Stimulated activated CD4-positive, alpha-beta T cell treated with anti-CD3 and anti-CD28 coated beads, Interleukin-15, amount 100 ng/mL, for 1 hour (primary cell): ENCODE results near the gene CSRP1.

Source experiments
- DNase-seq, 2 donors: peaks; one replicate each; pipeline ENCODE4 v3.0.0-alpha.2; 2020; ENCODE audit warnings: low read depth in 1 of 2, low spot score in 1 of 2

CSRP1 gene

GRCh38 chr1:201513498-201514243 is 6.7 kb upstream of the CSRP1 start:
- no peak for DNase-seq

- DNase-seq: no peak
Measured at GRCh38 chr1:201511941-201512539, 5.1 kb upstream of the CSRP1 start.

GRCh38 chr1:201511396-201511940 is 4.5 kb upstream of the CSRP1 start:
- DNase-seq: no peak

GRCh38 chr1:201510734-201511133 is 3.8 kb upstream of the CSRP1 start:
- no peak for DNase-seq

GRCh38 chr1:201509601-201510374 is 2.9 kb upstream of the CSRP1 start:
- no peak for DNase-seq

- no peak for DNase-seq
Measured at GRCh38 chr1:201508809-201509208, 1.9 kb upstream of the CSRP1 start.

GRCh38 chr1:201507360-201507675 is 395 bp upstream of the CSRP1 start:
- no peak for DNase-seq

GRCh38 chr1:201506092-201506491 is 831 bp downstream of the CSRP1 start:
- no peak for DNase-seq

- no peak for DNase-seq
Measured at GRCh38 chr1:201505503-201505890, 1.4 kb downstream of the CSRP1 start.

GRCh38 chr1:201504799-201505502 is 2.0 kb downstream of the CSRP1 start:
- DNase-seq: no peak

GRCh38 chr1:201504179-201504631 is 2.7 kb downstream of the CSRP1 start:
- DNase-seq: no peak

GRCh38 chr1:201503397-201504176 is 3.3 kb downstream of the CSRP1 start:
- DNase-seq: no peak

GRCh38 chr1:201502511-201502857 is 4.4 kb downstream of the CSRP1 start:
- DNase-seq: no peak

GRCh38 chr1:201501812-201502510 is 5.0 kb downstream of the CSRP1 start:
- no peak for DNase-seq

GRCh38 chr1:201501144-201501543 is 5.8 kb downstream of the CSRP1 start:
- DNase-seq: no peak

- no peak for DNase-seq
Measured at GRCh38 chr1:201500670-201501120, 6.2 kb downstream of the CSRP1 start.

GRCh38 chr1:201499795-201500669 is 6.9 kb downstream of the CSRP1 start:
- DNase-seq: no peak

- DNase-seq: no peak
Measured at GRCh38 chr1:201499191-201499590, 7.7 kb downstream of the CSRP1 start.

GRCh38 chr1:201498621-201499020 is 8.3 kb downstream of the CSRP1 start:
- no peak for DNase-seq
